ENCODE measurements around the gene PROSER2.

The PROSER2 gene

DNA sequence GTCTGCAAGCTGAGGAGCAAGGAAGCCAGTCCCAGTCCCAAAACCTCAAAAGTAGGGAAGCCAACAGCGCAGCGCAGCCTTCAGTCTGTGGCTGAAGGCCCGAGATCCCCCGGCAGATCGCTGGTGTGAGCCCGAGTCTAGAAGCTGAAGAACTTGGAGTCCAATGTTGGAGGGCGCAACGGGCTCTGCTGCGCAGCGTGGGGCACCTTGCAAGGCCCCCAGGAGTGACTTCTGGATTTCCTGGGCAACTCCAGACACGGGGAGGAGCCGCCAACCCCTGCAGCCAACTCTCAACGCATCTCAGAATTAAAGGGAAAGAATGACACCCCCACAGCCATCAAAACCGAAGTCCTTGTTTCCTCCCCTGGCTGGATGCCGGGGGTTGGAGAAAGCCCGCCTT is 18.8 kb upstream of the PROSER2 start:
- DNase-seq (ENCODE audit: low read depth in 2 of 3, low spot score in 2 of 3), result no peak

DNA sequence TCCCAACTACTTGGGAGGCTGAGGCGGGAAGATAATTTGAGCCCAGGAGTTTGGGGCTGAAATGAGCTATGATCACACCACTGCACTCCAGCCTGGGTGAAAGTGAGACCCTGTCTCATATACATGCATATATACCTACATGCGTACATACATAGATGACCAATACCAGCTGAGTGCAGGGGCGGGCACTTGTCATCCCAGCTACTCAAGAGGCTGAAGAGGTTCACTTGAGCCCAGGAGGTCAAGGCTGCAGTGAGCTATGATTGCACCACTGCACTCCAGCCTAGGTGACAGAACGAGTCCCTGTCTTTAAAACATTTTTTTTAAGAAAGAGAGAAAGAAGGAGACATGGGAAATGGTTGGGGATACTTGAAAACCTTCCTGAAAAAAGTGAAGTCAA is 17.4 kb upstream of the PROSER2 start:
- DNase-seq (ENCODE audit: low read depth in 2 of 3, low spot score in 2 of 3), result no peak

DNA sequence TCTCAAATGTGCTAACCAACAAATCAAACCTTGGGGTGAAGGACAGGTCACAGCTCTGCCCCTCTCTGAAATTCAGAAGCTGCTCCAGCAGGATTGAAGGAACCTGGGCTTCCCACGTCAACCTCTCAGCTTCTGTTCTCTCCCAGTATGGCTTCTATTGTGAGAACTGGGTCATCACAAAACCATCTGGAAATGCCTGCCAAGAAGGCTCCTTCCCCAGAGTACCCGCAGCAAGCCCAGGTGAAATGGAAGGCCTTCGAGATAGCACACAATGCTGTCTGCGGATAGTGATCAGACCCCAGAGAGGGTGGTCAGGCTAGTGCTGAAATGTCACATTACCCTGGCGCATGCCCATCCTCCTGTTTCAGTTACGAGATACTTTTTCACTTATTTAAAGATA is 16.4 kb upstream of the PROSER2 start:
- no peak for DNase-seq (ENCODE audit: low read depth in 2 of 3, low spot score in 2 of 3)

DNA sequence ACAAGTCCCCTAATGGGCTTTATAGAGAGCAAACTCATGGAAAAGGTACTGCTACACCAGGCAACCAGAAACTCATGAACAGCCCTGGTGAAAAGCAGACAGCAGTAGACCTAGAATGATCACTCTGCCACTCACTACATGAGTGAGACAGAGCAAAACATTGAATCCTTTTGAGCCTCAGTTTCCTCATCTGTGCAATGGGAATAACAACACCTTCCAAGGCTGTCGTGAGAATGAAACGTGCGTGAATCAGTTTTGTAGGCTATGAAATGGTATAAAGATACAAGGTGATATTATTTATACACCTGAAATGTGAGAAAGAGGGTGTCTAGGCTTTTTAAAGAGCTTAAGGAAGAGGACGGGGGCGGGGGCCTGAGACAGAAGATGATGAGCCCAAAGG is 14.3 kb upstream of the PROSER2 start:
- DNase-seq (ENCODE audit: low read depth in 2 of 3, low spot score in 2 of 3), result no peak

DNA sequence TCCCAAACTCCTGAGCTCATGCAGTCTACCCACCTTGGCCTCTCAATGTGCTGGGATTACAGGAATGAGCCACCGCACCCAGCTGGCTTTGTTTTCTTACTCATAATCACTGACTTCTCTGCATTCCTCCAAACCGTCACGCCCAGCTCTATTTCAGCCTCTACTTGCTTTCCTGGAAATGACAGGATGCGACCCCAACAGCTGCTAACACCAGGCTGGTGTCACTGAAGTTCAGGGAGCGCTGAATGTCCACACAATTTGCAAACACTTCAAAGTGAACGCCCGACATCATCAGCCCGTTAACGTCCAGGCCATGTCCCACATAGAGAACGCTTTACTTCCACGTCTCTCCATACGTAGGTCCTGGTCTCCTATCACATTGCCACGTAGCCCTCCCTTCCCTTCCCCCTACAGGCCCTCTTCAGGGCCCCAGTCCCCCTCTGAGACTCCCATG is 12.8 kb upstream of the PROSER2 start:
- no peak for DNase-seq (ENCODE audit: low read depth in 2 of 3, low spot score in 2 of 3)

DNA sequence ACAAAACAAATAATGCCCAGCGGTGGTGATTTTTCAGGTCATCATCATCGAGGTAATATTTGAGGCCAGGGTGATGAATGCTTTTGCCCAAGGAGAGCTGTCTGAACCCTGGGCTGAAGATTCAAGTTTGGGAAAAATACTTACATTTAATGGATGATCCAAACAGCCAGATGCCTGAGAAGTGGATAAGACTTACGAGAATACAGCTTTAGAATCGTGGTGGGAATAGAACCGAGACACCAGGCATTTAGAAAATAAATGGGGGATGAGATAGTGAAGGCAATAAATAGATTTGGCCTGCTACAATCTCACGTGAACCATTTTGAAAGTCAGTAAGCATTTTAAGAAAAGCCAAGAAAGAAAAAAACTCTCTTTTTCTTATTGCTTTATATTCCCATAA is 12.2 kb upstream of the PROSER2 start:
- DNase-seq (ENCODE audit: low read depth in 2 of 3, low spot score in 2 of 3), result no peak

DNA sequence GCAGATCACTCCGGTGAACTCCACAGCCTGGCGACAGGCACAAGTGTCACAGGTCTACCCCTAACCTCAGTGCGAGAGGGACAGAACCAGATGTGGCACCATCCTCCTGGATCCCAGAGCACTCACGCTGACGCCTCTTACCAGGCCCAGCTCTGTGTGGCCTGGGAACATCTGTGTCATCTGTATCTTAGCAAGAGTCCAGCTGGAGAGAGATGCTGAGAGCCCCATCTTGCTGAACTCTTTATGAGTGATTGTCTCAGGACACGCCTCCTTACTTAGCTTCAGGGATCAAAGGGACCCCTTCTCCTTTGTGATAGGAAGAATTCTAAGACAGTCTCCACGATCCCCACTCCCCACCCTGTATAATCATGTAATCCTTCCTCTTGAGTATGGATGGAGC is 10.0 kb upstream of the PROSER2 start:
- DNase-seq (ENCODE audit: low read depth in 2 of 3, low spot score in 2 of 3), result no peak

DNA sequence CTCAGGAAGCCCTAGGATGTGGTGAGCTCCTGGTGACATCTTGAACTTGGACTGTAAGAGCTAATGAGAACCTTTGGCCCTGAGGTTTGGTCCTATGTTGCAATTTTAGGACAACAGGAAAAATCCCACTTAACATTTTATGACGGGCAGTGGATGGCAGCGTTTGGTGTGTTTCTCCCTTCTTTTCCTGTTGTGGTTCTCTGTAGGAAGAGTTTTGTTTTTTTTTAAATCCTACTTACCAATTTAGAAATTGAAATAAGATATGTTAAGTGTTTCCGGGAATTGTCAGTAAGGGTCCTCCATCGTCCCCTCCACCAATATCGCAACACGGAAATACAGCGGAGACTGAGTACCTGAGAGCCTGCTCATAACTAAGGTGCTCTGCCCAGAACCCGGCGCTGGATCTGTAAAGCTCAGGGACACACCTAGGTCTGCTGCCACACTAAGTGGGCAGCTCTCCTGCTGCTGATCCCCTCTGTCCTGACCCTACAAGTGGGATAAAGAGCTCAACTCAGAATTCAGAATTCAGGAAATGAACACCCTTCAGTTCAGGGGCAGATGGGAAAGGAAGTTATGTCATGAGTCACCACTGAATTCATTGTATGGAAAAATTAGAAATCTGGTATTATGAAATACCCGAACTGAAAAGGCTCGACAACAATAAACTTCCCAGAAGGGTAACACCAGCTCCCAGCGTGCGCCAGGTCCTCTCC is 9.1 kb upstream of the PROSER2 start:
- no peak for DNase-seq (ENCODE audit: low read depth in 2 of 3, low spot score in 2 of 3)

DNA sequence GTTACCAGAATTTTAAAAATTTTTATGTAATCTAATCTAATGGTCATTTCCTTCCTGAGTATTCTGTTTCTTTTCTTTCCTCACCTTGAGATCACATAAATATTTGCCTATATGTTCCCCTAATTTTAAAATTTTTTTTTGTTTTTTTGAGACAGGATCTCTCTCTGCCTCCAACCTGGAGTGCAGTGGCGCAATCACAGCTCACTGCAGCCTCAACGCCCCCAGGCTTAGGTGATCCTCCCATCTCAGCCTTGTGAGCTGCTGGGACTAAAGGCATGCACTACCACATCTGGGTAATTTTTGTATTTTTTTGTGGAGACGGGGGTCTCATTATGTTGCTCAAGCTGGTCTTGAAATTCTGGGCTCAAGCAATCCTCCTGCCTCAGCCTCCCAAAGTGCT is 4.1 kb upstream of the PROSER2 start:
- no peak for DNase-seq (ENCODE audit: low read depth in 2 of 3, low spot score in 2 of 3)

DNA sequence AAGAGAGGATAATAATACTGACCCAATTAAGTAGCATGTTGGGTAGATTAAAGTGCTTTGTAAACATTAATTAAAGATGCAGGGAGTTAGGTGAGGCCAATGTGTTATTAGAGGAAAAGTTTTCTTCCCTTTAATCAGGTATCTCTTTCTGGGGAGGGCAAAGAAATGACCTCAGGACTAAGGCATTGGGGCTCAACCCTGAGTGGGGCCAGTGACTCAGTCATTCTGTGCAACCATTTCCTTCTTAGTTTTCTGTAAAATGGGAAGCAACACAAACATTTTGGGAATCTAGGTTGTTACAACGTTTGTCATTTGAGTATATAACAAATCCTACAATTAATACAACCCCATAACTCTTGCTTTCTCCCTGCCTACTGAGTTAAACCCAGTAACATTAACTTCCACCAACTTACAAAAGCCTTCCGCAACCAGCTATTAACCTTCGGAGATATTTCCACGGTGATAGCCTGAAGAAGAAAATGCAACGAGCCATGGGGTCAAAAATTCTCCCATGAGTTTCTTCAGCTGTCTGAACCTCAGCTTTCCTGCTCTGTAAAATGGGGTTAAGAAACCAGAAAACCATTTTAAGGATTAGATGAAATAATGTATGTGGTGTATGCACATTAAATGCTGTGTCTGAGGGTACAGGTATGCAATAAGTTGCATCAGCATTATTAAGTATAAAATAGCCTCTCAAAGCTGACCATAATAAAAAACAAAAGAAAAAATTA is 965 bp upstream of the PROSER2 start:
- DNase-seq (ENCODE audit: low read depth in 2 of 3, low spot score in 2 of 3), result no peak

DNA sequence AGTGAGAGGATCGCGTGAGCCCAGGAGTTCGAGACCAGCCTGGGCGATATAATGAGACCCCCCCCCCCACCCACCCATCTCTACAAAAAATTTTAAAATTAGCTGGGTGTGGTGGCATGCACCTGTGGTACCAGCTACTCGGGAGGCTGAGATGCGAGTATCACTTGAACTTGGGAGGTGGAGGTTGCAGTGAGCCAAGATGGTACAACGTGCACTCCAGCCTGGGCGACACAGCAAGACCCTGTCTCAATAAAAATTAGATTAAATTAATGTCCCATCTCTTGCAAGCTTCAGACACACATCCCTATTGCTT is 391 bp upstream of the PROSER2 start:
- DNase-seq (ENCODE audit: low read depth in 2 of 3, low spot score in 2 of 3), result no peak

DNA sequence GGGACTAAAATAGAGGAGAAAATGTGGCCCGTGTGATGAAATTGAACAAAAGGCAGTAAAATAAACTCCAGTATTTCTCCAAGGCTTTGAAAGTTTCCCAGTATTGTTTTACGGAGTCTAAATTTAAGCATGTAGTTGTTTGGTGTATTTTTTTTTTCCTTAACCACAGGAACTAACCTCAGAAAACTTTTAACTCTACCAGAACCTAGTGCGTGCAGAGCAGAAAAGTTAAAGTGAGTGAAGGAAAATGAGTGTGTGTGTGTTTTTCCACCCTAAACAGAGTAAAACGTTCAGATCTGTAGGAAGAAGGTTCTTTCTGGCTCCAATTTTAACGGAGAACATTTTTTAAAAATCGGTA is 812 bp downstream of the PROSER2 start:
- no peak for DNase-seq (ENCODE audit: low read depth in 2 of 3, low spot score in 2 of 3)

DNA sequence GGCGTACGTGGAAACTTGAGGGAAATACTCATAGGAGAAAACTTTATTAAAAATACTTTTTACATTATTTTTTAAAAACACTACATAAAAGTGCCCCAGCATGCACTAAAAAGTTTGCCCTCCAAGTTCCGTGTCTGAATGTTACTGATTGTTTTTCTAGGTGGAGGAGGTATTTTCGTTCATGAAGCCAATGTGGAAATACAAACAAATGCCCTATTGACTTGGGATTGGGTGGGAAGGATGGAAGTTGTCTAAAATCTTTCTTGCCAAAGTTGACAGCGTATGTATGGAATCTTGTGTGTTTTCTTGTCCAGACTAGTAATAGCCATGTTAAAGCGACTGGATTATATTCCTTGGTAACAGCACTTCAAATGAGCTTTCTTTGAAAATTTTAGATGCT is 1.2 kb downstream of the PROSER2 start:
- no peak for DNase-seq (ENCODE audit: low read depth in 2 of 3, low spot score in 2 of 3)

DNA sequence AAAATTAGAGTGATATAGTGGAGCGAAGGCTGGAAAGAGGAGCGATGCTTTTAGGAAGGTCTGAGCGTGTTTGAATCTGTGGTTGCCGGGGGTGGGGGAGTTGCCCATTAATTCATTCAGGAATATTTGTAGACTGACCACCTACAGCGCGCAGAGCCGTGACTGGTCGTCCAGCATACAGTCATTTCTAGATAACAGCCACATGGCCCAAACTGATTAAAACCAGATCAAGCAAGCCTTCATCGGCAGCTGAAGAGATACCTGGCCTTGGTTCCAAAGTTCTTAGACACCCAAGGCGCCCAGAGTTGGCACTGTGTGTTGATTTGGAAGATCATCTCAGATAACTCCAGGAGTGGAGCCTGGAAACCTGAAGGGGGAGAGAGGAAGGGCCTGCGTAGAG is 1.7 kb downstream of the PROSER2 start:
- no peak for DNase-seq (ENCODE audit: low read depth in 2 of 3, low spot score in 2 of 3)

DNA sequence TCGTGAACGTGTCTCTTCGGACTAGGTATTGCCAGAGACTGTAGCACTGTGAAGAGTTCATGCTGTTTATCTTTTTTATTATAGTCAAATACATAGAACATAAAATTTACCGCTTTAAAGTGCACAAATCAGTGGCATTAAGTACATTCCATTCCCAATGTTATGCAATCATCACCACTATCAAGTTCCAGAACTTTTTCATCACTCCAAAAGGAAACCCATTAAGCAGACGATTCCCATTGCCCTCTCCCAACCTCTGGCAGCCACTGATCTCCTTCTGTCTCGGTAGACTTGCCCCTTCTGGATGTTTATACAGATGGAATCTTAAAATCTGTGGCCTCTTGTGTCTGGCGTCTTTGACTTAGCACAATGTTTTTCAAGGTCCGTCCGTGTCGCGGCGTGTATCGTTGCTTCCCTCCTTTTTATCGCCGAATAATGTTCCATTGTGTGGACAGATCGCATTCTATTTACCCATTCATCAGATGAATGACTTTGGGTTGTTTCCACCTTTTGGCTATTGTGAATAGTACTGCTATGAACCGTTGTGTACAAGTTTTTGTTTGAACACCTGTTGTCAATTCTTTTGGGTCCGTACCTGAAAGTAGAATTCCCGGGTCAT is 2.7 kb downstream of the PROSER2 start:
- no peak for DNase-seq (ENCODE audit: low read depth in 2 of 3, low spot score in 2 of 3)

DNA sequence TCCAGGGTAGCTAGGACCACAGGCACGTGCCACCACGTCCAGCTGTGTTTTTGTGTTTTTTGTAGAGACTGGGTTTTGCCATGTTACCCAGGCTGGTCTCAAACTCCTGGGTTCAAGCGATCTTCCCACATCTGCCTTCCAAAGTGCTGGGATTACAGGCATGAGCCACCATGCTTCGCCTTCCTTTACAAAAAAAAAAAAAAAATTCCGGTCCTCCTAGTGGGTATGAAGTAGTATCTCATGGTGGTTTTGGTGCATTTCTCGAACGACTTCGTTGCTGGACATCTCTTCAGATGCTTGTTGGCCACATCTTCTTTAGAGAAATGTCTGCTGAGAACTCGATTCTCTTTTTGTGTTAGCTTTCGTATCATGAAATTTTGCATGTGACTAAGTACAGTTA is 3.9 kb downstream of the PROSER2 start:
- DNase-seq (ENCODE audit: low read depth in 2 of 3, low spot score in 2 of 3), result no peak

DNA sequence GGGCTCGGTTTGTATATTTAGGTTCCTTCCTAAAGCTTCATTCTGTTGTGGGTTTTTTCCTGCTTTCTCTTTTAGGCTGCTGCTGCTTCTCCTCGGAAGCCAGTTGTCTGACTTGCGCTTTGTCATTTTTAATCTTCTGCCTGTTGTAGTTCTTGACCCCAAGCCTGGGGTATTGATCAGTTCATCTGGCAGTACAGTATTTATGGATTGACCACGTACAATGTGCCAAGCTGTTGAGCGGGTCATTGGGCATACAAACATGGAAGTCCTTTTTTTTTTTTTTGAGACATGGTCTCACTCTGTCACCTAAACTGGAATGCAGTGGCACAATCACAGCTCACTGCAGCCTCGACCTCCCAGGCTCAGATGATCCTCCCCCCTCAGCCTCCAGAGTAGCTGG is 4.3 kb downstream of the PROSER2 start:
- no peak for DNase-seq (ENCODE audit: low read depth in 2 of 3, low spot score in 2 of 3)

DNA sequence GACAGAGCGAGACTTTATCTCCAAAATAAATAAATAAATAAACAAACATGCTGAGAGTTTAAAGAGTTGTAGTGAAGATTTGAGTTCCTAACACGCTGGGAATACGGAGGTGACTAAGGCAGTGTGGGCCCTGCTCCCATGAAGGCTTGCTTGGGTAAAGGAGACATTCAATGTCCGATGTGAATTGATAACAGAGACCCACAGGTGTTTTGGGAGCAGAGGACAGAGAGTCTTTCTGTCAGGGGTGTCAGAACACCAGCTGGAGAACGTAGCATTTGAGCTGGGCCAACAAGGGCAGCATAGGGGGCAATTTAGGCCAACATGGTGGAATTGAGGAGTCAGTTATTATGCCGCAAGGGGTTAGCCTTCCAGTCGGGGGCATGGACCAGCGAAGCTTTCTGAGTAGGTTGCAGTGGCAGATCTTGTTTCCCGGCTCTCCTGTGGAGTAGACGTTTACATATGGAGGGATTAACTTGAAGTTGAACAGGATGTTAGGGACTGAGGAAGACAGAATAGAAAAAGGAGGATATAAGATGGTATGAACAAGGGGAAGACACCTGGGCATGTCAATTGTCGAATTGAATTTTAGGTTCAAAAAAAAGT is 5.6 kb downstream of the PROSER2 start:
- DNase-seq (ENCODE audit: low read depth in 2 of 3, low spot score in 2 of 3), result no peak

DNA sequence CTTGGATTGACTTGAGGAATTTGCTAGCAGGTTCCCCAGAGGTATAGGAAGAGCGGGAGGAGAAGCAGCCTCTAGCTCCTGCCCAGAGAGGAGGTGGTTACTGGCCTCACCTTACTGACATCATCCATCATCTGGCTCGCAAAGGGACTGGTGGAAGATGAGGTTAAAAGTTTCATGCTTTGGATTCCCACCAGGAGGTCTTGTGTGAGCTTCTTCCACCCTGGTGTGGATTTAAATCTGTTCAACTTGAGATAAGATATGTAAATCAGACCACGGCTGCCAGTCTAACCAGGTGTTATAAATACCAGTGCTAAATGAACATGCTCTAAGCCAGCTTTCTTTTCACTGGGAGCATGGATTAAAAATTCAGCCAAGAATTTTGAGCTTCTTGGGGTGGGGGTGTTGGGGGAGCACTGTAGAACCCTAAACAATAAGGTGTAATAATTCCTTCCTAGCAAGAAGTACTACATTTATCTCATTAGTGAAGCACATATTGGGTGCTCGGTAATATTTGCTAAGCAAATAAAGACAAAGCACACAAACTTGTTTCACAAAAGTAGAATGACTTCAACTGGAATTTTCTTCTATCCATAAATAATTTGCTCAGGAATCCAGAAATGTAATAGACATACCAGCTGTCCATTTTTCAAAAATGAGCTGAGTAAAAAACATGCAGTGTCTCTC is 7.8 kb downstream of the PROSER2 start:
- DNase-seq (ENCODE audit: low read depth in 2 of 3, low spot score in 2 of 3), result no peak

DNA sequence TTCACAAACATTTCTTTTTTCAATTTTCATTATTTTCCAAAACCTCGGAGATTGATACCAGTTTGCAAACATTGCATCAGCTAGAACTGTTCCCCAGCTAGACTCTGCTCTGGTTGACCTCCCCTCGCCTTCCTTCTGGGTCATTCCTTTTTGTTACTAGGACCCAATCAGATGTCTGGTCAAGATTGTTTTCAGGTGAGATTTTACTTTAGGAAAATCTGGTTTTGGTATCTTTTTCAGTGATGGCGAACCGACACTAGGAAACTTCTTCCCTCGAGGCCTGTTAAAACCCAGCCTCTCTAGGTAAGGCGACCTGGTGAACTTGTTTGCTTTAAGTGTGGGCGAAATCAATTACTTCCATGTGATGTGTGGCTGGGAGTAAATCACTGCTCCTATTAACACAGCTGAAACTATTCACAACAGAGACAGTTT is 8.4 kb downstream of the PROSER2 start:
- no peak for DNase-seq (ENCODE audit: low read depth in 2 of 3, low spot score in 2 of 3)

DNA sequence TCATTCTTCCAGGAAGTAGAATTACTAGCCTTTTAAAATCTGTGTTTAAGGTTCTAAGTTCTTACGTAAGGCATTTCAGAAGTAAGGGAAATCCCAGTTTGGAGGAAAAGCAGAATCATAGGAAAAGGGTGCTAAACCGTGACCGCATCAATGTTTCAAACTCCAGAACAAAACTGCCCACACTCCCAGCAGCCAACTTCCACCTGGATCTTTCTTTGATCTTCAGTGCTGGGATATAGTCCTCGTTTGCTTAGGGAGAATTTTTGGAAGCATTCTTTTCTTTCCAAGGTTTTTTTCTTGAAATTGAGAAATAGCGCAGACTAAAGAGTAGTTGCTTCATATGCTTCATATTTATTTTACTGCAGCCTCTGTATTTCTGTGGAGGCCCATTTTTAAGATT is 8.9 kb downstream of the PROSER2 start:
- DNase-seq (ENCODE audit: low read depth in 2 of 3, low spot score in 2 of 3), result no peak

DNA sequence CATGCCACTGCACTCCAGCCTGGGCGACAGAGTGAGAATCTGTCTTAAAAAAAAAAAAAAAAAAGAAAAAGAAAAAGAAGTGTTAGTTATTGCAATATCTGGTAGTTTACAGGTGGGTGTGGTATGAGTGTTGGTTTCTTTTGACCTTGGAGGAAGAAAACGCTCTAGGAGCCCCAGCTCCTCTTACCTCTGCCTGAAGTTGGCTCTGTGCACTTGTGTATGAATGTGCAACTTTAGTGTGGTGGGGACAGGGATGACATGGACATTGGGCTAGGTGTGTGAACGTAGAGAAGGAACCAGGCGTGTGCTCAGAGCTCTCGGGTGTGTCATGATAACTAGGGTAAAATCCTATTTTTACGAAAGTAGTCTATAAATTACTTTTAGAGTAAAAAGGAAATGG is 11.9 kb downstream of the PROSER2 start:
- no peak for DNase-seq (ENCODE audit: low read depth in 2 of 3, low spot score in 2 of 3)
